Stimulated activated CD8-positive, alpha-beta memory T cell treated with anti-CD3 and anti-CD28 coated beads, Interleukin-15, amount 100 ng/mL, for 48 hours (primary cell): ENCODE measurements around the gene PSMD6.

Source experiments
- DNase-seq, 2 donors: peaks; one replicate each; pipeline ENCODE4 v3.0.0-alpha.2; 2020; ENCODE audit warnings: low read depth in 2 of 2

The PSMD6 gene

DNA sequence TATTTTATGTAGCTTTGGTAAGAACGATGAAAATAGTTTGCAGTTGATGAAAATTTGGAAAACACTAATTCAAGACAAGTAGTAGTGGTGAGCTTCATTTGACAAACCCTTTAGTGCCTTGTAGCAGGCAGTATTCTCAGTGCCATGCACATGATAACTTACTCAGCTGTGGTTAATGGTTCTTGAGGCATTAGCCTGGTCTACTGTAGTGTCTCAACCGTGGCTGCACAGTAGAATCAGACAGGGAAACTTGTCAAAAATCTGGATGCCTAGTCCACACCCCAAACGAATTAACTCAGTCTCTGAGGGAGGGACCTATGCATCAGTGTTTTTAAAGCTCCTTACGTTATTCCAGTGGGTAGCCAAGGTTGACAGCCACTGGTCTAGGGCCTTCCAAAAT lies 45.4 kb downstream of the PSMD6 start:
- no peak for DNase-seq

DNA sequence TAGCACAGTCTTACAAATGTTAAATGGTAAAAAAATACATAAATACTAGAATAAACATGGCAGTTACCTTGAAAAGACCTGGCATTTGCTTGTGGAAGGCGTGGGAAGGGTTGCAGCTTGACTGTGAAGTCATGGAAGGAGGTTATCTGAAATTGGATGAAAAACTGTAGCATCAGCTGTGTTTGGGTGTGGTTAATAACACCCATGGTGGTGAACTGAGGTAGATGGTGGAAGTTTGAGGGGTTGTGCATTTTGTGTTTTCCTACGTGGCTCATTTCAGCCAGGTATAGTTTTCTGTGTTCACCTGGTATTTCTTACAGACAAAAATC lies 46.5 kb downstream of the PSMD6 start:
- no peak for DNase-seq

DNA sequence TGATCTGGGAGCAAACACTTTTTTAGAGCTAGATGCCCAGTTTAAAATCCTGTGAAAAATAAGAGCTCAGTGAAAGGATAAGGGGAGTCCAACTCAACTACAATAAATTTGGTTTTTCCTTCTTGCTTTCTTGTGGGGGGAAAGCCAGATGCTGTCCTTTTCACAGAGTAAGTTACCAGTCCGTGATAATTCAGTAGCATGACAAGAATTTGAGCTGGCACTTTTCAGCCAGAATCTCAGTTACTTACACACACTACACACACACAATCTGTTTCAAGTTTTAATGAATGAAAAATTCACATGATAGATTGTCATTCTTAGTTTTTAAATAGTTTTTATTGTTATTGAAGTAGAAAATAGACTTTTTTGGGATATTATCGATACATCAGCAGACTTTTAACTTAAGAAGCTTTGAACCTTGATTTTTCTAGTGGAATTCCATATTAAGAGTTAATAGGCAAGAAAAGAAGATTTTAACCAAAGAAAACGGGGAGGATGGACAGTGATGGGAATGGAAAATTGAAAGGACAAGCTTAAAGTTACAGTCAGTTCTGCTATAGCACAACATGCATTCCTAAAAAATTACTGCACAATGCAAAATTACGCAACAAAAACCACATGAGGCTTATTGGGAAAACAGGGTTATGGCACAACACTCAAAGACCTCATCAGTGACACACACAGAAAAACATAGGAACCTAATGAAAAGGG lies 47.0 kb downstream of the PSMD6 start:
- DNase-seq, result no peak

DNA sequence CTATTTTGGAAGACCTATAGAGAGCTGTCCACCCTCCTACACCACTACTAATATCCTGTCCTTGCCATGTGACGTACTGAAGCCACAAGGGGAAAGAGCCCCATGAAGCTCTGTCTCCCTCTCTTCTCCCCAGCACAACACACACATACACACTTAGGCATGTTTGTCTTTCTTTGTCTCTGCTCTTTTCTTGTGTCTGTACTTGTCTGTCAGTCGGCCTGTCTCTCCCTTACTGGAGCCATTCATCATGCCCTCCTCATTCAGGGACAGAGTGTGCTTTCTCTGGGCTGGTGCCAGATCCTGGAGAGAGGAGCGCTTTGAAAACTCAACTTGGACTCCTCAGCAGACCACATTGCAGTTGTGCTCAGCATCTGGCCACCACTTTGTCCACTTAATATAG lies 47.6 kb downstream of the PSMD6 start:
- DNase-seq, result no peak

DNA sequence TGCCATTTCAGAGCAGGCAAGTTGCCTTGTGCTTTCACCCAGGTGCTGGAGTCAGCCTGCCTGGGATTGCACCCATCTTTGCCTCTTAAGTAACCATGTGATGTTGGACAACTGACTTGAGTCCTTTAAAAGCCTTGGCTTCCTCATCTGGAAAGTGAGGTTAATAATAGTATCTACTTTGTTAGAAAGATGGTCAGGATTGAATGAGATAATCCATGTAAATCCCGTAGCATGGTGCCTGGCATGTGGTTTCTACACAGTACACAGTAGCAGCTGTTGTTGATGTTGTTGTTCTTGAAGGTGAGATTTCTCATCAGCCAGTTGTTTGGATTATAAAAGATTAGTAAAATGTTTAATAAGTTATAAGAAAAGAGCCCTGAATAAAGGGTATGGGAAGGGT lies 48.8 kb downstream of the PSMD6 start:
- DNase-seq, result no peak

DNA sequence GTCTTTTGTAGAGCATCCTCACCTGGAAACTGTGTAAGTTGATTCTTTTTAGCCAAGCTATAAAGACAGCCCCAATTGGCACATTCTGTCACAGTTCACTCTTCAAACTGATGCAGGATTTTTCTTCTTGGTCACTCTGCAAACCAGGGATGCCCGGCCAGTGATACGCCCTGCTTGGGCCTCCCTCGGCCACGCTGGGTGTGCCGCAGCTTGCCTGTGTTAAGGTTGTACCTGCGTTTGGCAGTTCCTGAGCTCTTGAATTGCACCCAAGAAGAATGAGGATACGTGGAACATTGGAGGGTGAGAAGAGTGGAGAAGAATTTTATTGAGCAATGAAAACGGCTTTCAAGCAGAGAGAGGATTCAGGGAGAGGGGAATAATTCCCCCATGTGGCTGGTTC lies 49.9 kb downstream of the PSMD6 start:
- no peak for DNase-seq

DNA sequence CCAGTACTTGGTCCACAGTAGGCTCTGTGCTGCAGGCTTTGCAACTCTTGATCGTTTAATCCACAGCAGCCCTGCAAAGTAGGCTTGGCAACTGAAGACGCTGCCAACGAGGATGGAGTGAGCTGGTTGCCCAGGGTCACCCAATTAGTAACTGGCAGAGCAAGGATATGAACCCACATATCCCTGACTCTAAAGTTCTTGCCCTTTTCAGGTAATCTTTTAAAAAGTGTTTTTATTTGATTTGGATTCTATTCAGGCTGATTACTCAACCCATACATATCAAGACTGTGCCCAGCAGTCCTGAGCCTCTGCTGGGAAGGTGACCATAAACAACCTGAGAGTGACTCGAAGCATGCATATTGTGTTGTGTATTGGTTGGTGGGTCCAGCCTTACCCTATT lies 50.3 kb downstream of the PSMD6 start:
- DNase-seq, result no peak

DNA sequence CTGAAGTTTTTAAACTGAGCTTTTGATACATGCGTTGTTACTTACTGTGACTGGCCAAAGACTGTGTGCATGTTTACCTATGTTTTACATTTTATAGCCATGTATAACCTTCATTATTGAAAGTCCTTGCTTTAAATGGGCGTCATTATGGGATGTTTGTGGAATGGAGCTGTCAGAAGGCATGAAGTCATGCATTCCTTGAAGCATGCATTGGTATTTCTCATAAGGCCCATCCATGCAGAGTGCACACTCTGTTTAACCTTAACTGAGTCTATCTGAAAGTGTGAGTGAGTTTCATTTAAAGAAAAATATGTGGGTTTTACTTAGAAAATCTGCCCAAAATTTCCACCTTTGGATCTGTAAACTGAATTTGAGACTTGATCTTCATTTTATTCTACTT lies 51.1 kb downstream of the PSMD6 start:
- no peak for DNase-seq

DNA sequence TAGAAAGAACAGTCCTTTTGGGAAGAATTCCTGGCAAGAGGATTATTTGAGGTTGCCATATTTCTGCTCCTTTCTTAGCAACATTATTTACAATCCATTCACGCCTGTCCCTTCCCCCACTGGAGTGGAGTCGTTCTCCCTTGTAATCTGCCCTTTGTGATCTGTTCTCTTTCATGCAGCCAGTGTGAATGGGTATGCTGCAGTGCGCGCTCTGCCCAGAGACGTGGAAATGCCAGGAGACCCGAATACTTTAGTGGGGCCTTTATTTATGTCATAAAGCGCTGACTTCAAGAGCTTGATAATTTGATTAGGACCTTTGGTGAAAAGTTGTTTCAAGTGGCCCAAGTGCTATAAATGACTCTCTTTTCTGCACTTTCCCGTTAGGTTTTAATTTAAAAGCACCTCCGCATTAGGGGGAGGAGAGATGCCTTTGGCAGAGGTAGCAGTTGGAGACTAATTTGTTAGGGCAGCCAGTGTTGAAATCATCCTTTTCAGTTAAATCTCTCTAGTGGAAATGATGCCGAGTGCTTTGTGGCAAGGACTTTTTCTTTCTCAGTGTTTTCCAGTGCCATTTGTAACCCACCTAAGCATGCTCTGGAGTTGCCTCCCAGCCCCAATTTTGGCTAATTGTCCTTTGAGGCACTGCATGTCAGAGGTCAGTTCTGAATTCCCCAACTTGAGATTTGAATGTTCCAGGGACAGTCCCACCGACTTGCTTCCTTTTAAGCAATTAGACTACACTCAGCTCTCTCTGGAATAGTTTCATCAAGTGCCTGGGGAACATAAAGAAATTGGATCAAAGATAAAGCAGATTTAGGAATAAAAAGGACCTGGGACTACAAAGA lies 52.4 kb downstream of the PSMD6 start:
- no peak for DNase-seq

DNA sequence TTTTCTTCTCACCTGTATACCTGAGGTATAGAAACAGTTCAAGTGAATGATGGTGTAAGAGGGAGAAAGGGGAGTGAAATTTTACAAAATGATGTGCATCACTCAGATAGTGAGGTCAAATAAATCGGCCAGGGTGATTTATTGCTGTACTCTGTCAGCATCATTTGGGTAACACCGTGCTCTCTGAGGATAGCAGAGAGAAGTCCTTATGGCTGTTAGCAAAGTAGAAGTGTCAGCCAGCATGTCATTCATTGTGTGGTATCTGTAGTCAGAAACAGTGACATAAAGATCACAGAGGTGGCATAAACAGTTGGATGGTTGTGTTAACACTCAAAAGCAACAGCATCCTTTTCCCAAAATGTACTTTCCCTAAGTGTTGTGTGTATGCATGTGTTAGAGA lies 53.4 kb downstream of the PSMD6 start:
- no peak for DNase-seq

DNA sequence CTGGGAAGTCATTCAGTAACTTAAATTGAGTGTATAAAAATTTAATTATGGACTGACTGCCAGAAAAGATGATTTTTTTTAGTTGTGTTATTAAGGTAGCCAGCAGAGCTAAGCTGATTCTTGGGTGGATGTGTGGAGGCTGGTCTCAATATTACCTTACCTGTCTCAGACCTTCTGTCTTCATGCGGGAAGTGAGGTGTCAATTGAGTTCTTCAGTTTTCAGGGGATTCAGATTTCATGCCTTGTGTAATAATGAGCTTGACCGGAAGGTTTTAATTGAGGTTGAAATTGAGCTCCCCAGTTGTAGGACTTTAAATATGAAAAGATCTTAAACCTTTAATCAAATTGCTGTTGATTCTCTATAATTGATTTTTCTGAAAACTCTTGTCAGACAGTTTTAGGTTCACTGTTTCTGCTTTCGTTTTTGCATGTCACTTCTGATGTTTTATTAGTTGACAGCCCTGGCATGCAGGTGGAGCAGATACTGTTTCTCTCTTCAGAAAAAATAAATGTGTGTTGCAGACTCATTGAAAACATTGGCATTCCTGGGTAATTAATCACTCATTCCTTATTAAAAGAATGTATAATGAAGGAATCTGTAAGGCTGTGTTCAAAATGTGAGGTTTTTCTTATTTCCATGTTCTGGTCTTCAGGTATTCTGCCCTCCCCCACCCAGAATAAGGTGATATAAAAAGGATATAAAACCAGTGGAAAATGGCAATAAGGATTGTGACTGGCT lies 54.5 kb downstream of the PSMD6 start:
- DNase-seq, result no peak

DNA sequence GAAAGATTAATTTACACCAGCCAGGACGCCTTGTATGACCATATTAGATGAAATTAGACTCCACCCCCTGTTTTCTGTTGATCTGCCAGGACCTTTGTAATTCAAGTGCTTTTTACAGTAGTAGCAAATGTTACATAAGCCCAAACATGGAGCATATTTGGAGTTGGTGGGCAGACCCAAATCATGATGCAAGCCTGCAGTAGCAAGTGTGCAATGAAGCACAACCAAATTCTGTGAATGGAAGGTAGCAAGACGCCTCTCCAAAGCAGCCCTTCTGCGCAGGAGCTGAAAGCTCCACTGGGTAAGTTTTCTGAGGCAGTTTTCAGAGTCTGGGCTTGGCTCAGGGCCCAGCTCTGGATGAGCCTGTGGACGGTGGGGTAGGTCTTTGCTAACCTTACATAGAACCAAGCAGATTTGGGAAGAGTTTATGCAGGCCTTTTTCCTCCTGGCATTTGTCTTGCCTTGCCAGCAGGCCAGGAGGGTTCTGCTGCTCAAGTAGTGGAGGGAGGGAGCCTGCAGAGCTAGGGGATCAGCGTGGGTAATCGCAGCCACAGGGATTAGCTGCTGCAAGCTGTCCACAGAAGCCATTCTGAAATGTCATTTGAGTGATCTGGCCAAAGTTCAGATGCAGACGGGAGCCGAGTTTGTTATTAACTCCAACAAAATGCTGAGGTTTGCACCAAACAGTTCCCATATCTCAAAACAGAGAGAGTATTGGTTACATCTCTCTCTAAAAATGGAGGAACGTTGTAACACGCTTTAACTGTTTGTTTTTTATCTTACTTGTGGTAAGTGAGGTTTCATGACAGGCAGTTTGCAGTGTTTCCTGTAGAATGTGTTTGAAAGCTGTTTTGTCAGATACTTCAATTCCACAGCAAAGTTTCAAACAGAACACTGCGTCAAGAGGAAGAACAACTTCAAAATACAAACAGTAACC lies 55.4 kb downstream of the PSMD6 start:
- no peak for DNase-seq

DNA sequence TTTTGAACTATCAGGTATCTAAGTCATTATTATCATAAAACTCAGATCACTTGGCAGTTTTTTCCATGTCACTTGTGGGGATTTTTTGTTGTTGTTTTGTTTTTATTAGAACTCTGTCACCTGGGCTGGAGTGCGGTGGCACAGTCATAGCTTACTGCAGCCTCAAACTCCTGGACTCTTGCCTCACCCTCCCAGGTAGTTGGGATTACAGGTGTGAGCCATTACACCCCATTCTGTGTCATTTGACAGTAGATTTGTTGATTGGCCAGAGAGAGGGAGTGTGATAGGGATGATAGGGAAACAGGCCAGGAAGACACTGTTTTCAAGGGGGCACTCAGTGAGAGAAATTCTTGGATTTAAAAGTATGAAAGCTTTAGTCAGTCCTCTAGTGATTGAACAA lies 56.4 kb downstream of the PSMD6 start:
- no peak for DNase-seq

DNA sequence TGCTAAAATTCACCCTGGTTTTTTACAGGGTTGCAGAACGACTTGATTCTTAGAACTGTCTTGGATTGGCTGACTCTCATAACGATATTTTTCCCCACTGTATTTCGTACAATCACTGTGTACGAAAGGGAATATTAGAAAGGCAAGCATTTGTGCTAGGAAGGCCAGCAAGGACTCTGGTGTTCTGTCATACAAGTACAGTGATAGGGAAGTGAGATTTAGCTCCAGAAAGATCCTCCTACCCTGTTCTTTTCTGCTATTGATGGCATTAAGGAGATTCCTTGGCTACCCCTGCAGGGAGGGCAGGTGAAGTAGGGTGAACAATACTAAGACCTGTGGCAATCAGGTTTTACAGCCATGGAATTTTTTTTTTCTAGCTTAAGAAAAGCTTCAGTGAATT lies 57.3 kb downstream of the PSMD6 start:
- DNase-seq, result no peak

DNA sequence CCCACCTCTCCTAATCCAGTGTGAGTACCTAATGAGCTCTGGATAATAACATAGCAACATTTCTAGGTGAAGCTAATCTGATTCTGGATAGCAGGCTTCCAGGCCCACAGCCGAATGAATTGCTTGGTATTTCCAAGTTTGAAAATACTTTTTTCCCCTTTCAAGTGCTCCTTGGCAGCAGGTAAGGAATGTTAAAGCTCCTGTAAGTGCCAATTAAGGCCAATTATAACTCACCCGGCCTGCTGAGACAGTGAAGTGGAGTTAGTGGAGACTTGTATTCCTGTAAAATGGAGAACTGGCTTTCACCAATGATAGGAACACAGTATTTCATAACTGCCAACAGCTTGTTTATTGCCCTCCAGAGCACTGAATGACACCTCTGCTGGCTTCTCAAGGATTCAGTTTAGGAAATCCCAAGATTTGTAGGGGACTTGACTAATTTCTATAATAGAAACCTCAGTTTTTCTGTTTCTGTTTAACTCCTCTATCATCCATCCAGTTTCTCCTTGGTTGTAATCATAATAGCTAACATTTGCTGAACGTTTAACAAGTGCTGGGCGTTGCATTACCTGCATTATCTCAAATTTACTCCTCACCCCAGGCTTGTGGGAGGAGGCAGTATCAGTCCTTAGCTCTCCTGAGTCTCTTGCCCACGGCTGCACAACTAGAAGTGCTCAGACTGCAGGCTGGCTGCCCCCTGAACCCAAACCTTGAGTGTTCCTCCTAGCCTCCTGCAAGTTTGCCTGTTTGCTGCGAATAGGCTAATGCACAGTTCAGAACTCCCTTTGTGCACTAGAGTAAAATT lies 58.4 kb downstream of the PSMD6 start:
- no peak for DNase-seq

DNA sequence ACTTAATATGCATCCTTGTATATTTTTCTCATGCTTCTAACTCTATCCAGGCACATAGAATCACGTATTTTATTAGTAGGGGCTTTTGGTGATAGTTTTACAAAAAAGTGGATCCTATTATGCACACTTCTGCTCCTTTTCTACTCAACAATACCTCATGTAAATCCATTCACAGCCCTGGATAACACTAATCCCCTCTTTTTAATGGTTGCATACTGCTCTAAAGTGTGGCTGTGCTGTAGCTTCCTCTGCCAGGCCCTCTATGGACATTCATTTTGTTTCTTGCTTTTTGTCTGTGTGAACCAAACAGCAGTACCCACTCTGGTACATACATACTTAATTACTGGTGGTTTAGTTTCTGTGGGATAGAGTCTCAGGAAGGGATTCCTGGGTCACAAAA lies 59.8 kb downstream of the PSMD6 start:
- DNase-seq, result no peak

DNA sequence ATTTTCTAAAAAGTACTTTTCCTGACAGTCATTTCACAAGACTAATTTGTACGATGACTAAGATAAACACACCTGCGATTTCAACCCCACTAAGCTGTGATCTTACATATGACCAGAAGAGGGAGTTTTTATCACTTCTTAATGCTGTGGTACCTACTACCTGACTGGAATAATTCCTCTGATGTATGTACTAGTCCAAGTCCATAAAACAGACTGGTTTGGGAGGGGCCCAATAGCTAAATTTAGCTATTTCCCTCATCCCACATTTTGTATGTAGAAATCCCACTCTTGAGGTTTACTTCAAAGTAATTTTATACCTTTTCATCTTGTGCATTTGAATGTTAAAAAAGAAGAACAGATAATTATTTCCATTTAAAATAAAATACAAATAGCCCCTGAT lies 61.4 kb downstream of the PSMD6 start:
- DNase-seq, result no peak
